ENCODE data around the gene SHROOM3. TPM values are rescaled to one million over a fixed set of nuclear protein-coding genes. Genes with fewer than 3 reads are reported as not detected.
"Not testable (repeated sequence)": the region's sequence is repeated elsewhere in the genome, so short reads cannot be mapped to it uniquely, and the experiment has no call there.

Gene SHROOM3
- total RNA-seq, 4 donors from 2014 or later = 52.0 to 444 (median 364) TPM

GRCh38 chr4:76722838-76723237 lies 287.8 kb downstream of the SHROOM3 start:
- Histone ChIP-seq H3K4me3 (no peak overlapping the region), H3K9me3 (no peaks in the 10 kb centered on the region), H3K27me3 (no peaks in the 10 kb centered on the region), H3K36me3 (no peaks in the 10 kb centered on the region), H3K27ac (no peak overlapping the region), H3K4me1 (no peaks in the 10 kb centered on the region)
- no peak for DNase-seq
- TF ChIP-seq POLR2A (IDR thresholded peaks at IDR 0.05) (no peak), CTCF (IDR thresholded peaks at IDR 0.05) (no peak)

DNA sequence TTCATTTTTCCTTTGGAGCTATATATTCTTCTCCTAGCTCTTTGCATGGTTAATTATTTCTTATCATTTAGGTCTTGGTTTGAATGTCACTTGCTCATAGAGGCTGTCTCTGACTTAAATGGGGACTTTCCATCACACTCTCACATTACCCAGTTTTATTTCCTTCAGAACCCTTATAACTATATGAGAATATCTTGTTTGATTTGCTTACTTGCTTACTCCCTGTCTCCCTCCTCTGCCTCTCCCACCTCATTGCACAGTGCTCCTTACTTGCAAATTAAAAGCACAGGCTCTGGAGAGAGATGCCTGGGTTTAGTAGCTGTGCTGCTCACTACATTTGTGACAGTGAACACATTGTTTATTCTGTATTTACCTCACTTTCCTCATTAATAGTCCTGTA lies 288.3 kb downstream of the SHROOM3 start:
- Histone ChIP-seq H3K4me1 (no peaks in the 10 kb centered on the region), H3K36me3 (no peaks in the 10 kb centered on the region), H3K27me3 (no peaks in the 10 kb centered on the region), H3K9me3 (no peaks in the 10 kb centered on the region), H3K27ac (no peak overlapping the region), H3K4me3 (no peak overlapping the region)
- DNase-seq = no peak
- TF ChIP-seq CTCF (IDR thresholded peaks at IDR 0.05) = no peak
- TF ChIP-seq POLR2A (IDR thresholded peaks at IDR 0.05) = no peak

GRCh38 chr4:76723924-76724323 lies 288.9 kb downstream of the SHROOM3 start:
- no peak overlapping the region for H3K4me3 ChIP-seq
- DNase-seq = no peak
- no peaks in the 10 kb centered on the region for H3K27me3 ChIP-seq
- H3K36me3 ChIP-seq = no peaks in the 10 kb centered on the region
- H3K27ac ChIP-seq = no peak overlapping the region
- H3K4me1 ChIP-seq = no peaks in the 10 kb centered on the region
- TF ChIP-seq CTCF (IDR thresholded peaks at IDR 0.05) (no peak), POLR2A (IDR thresholded peaks at IDR 0.05) (no peak)
- no peaks in the 10 kb centered on the region for H3K9me3 ChIP-seq

DNA sequence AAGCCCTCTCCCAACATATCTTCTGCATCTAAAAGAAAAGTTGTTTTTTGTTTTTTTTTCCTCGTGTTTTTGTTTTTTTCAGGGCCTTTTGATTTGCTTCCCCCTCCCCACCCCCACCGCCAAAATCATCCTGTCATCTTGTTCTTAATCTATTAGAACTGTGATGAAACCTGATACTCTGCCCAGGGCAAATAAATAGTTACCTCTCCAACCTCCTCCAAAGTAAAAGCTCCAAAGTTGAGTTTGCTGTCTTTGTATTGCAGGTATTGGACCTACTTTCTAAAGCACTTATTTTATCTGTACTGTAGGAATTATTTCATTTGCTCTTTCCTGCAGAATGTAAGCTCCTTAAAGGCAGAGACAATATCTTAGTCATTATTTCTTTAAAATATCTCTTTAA lies 290.0 kb downstream of the SHROOM3 start:
- no peaks in the 10 kb centered on the region for H3K27me3 ChIP-seq
- H3K4me3 ChIP-seq = no peak overlapping the region
- TF ChIP-seq POLR2A (IDR thresholded peaks at IDR 0.05) (no peak), CTCF (IDR thresholded peaks at IDR 0.05) (no peak)
- no peaks in the 10 kb centered on the region for H3K9me3 ChIP-seq
- no peak overlapping the region for H3K27ac ChIP-seq
- H3K36me3 ChIP-seq = no peaks in the 10 kb centered on the region
- DNase-seq = no peak
- no peaks in the 10 kb centered on the region for H3K4me1 ChIP-seq

GRCh38 chr4:76726176-76726575 lies 291.1 kb downstream of the SHROOM3 start:
- no peaks in the 10 kb centered on the region for H3K4me1 ChIP-seq
- H3K4me3 ChIP-seq = no peak overlapping the region
- H3K9me3 ChIP-seq = no peaks in the 10 kb centered on the region
- H3K27ac ChIP-seq = no peak overlapping the region
- TF ChIP-seq POLR2A (IDR thresholded peaks at IDR 0.05) (no peak), CTCF (IDR thresholded peaks at IDR 0.05) (no peak)
- no peaks in the 10 kb centered on the region for H3K27me3 ChIP-seq
- no peak for DNase-seq
- H3K36me3 ChIP-seq = peaks cover 0 to 7% (median 0%) of the 10 kb centered on the region in 3 donors

GRCh38 chr4:76726631-76727030 lies 291.6 kb downstream of the SHROOM3 start:
- no peaks in the 10 kb centered on the region for H3K9me3 ChIP-seq
- H3K4me3 ChIP-seq = no peak overlapping the region
- H3K4me1 ChIP-seq = no peaks in the 10 kb centered on the region
- no peak for DNase-seq
- H3K27ac ChIP-seq = no peak overlapping the region
- TF ChIP-seq CTCF (IDR thresholded peaks at IDR 0.05) (no peak), POLR2A (IDR thresholded peaks at IDR 0.05) (no peak)
- peaks cover 0 to 8% (median 0%) of the 10 kb centered on the region in 3 donors for H3K36me3 ChIP-seq
- no peaks in the 10 kb centered on the region for H3K27me3 ChIP-seq

GRCh38 chr4:76727934-76728333 lies 292.9 kb downstream of the SHROOM3 start:
- not testable (repeated sequence) for DNase-seq, H3K4me3 ChIP-seq, H3K27ac ChIP-seq, H3K4me1 ChIP-seq, H3K27me3 ChIP-seq, H3K9me3 ChIP-seq
- peaks cover 0 to 12% (median 0%) of the 10 kb centered on the region in 3 donors for H3K36me3 ChIP-seq

Measured in Peyer's patch (tissue), 4 donors.